ENCODE data around the gene OFD1.

DNA sequence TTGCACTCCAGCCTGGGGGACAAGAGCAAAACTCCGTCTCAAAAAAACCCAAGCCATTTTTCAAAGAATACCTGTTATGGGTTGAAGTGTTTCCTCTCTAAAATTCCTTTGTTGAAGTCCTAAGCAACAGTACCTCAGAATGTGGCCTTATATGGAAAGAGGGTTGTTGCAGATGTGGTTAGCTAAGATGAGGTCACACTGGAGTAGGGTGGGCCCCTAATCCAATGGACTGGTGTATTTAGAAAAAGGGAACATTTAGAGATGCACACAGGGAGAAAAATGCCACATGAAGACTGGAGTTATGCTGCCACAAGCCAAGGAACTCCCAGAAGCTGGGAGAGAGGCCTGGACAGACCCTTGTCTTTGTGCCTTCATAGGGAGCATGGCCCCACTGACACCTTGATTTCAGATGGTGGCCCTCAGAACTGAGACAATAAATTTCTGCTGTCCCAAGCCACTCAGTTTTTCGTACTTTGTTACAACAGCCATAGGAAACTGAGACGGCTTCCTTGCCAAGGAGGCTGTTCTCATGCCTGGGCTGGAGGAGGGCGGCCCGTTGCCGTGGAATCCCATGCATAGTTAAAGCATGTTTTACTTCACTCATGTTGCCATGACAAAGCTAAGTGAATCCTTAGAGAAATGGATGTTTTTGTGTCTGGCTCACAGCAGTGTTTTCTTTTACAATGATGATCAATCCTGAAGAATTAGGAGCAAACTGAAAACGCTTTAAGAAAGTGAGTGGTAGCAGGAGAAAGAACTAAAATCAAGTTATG is 16.7 kb upstream of the OFD1 start:
- TF ChIP-seq, protein P1, sequence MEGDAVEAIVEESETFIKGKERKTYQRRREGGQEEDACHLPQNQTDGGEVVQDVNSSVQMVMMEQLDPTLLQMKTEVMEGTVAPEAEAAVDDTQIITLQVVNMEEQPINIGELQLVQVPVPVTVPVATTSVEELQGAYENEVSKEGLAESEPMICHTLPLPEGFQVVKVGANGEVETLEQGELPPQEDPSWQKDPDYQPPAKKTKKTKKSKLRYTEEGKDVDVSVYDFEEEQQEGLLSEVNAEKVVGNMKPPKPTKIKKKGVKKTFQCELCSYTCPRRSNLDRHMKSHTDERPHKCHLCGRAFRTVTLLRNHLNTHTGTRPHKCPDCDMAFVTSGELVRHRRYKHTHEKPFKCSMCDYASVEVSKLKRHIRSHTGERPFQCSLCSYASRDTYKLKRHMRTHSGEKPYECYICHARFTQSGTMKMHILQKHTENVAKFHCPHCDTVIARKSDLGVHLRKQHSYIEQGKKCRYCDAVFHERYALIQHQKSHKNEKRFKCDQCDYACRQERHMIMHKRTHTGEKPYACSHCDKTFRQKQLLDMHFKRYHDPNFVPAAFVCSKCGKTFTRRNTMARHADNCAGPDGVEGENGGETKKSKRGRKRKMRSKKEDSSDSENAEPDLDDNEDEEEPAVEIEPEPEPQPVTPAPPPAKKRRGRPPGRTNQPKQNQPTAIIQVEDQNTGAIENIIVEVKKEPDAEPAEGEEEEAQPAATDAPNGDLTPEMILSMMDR (IDR thresholded peaks at IDR 0.05), result no peak
- TF ChIP-seq EP300 (IDR thresholded peaks at IDR 0.05) (no peak), POLR2A (IDR thresholded peaks at IDR 0.05) (no peak)
